HEK293 (cell line): ENCODE data around the gene EPAS1.

ENCODE experiments used
- CTCF ChIA-PET: fragments of 350-600 bp; formaldehyde crosslinking; extraction: SDS; loops from one replicate; lab custom pipeline; 2021; ENCODE audit warnings: antibody characterized with exemption; lab: Yijun Ruan, JAX
- POLR2A ChIA-PET: fragments of 300-600 bp; formaldehyde crosslinking; extraction: SDS; loops from one replicate; lab custom pipeline; 2020; ENCODE audit warnings: antibody characterized with exemption, inconsistent platforms; lab: Yijun Ruan, JAX
- H3K27ac ChIP-seq: fragments of 200-500 bp; sonication (Bioruptor generic); 2 replicates; pipeline ENCODE4 v1.5.1; 2014; ENCODE audit warnings: low read depth, low read length, control low read depth, inconsistent platforms; ENCODE audit errors: extremely low read depth
- H3K36me3 ChIP-seq, 2 experiments: fragments of 200-500 bp in 1 of 2; sonication (Bioruptor generic) in 1 of 2; 1 replicate in 1 of 2; 2 replicates in 1 of 2; pipeline ENCODE4 v1.5.1; 2014 to 2017; ENCODE audit warnings: inconsistent platforms in 2 of 2, low read length in 2 of 2; ENCODE audit not compliant: control insufficient read depth in 2 of 2, insufficient read depth in 1 of 2
- H3K4me1 ChIP-seq: fragments of 200-500 bp; sonication (Bioruptor generic); 2 replicates; pipeline ENCODE4 v1.5.1; 2014; ENCODE audit warnings: mild to moderate bottlenecking, low read length, inconsistent platforms; ENCODE audit not compliant: control insufficient read depth, insufficient read depth
- H3K4me3 ChIP-seq: 2 replicates; pipeline ENCODE4 v1.5.1; 2011; ENCODE audit warnings: low read depth, mild to moderate bottlenecking, control low read depth, low read length, moderate library complexity
- H3K9me3 ChIP-seq: fragments of 200-500 bp; sonication (Bioruptor generic); 2 replicates; pipeline ENCODE4 v1.5.1; 2014; ENCODE audit warnings: low read depth, low read length, inconsistent platforms; ENCODE audit not compliant: control insufficient read depth, insufficient read depth
- HOXC10 ChIP-seq: sonication (generic); formaldehyde crosslinking; IDR thresholded peaks from 2 replicates; pipeline ENCODE4 v1.8.1; 2023; ENCODE audit warnings: mild to moderate bottlenecking, missing genetic modification reagents
- PRDM2 ChIP-seq: fragments of 450-650 bp; formaldehyde crosslinking; IDR thresholded peaks from 2 replicates; pipeline ENCODE4 v1.5.1; 2016; ENCODE audit warnings: missing biosample characterization, missing genetic modification characterization, borderline replicate concordance
- RBAK ChIP-seq: fragments of 450-650 bp; formaldehyde crosslinking; IDR thresholded peaks from 2 replicates; pipeline ENCODE4 v1.5.1; 2016; ENCODE audit warnings: missing biosample characterization, missing genetic modification characterization
- YY2 ChIP-seq: fragments of 450-650 bp; formaldehyde crosslinking; IDR thresholded peaks from 2 replicates; pipeline ENCODE4 v1.5.1; 2016; ENCODE audit warnings: missing biosample characterization, missing genetic modification characterization
- ZBTB10 ChIP-seq: fragments of 450-650 bp; formaldehyde crosslinking; IDR thresholded peaks from 2 replicates; pipeline ENCODE4 v1.5.1; 2016; ENCODE audit warnings: missing biosample characterization, missing genetic modification characterization
- ZBTB8A ChIP-seq: fragments of 450-650 bp; formaldehyde crosslinking; IDR thresholded peaks from 2 replicates; pipeline ENCODE4 v1.5.1; 2016; ENCODE audit warnings: missing biosample characterization, missing genetic modification characterization
- ZNF112 ChIP-seq: fragments of 450-650 bp; formaldehyde crosslinking; IDR thresholded peaks from 2 replicates; pipeline ENCODE4 v1.5.0; 2017; ENCODE audit warnings: missing biosample characterization, missing genetic modification characterization
- ZNF174 ChIP-seq: fragments of 450-650 bp; formaldehyde crosslinking; IDR thresholded peaks from 2 replicates; pipeline ENCODE4 v1.5.0; 2017; ENCODE audit warnings: missing biosample characterization, mild to moderate bottlenecking, missing genetic modification characterization
- ZNF239 ChIP-seq: fragments of 450-650 bp; formaldehyde crosslinking; IDR thresholded peaks from 2 replicates; pipeline ENCODE4 v1.5.1; 2016; ENCODE audit warnings: missing biosample characterization, missing genetic modification characterization
- ZNF26 ChIP-seq: fragments of 450-650 bp; formaldehyde crosslinking; IDR thresholded peaks from 2 replicates; pipeline ENCODE4 v1.5.1; 2016; ENCODE audit warnings: missing biosample characterization, missing genetic modification characterization
- ZNF513 ChIP-seq: fragments of 450-650 bp; IDR thresholded peaks from 2 replicates; pipeline ENCODE4 v1.5.1; 2018; ENCODE audit warnings: missing biosample characterization, missing genetic modification characterization
- ZNF670 ChIP-seq: fragments of 450-650 bp; formaldehyde crosslinking; IDR thresholded peaks from 2 replicates; pipeline ENCODE4 v1.5.1; 2016; ENCODE audit warnings: missing biosample characterization, missing genetic modification characterization, low read depth
- ZNF692 ChIP-seq: fragments of 450-650 bp; formaldehyde crosslinking; IDR thresholded peaks from 2 replicates; pipeline ENCODE4 v1.5.1; 2016; ENCODE audit warnings: missing biosample characterization, missing genetic modification characterization

Gene EPAS1

GRCh38 chr2:46332686-46333281 lies 35.6 kb downstream of the EPAS1 start:
- Histone ChIP-seq H3K4me3 (no peak overlapping the region), H3K9me3 (no peaks in the 10 kb centered on the region), H3K4me1 (peaks cover 9% of the 10 kb centered on the region), H3K27ac (no peak overlapping the region), H3K36me3 (no peaks in the 10 kb centered on the region)
- ChIA-PET CTCF (no interaction called here), POLR2A (no interaction called here)
- TF ChIP-seq ZBTB10 (tag by site-specific recombination) = no peak
- no peak for TF ChIP-seq YY2
- no peak for TF ChIP-seq RBAK (tag by site-specific recombination)
- TF ChIP-seq ZBTB8A = no peak
- no peak for TF ChIP-seq ZNF692 (tag by site-specific recombination)
- TF ChIP-seq ZNF174 (tag by site-specific recombination) = no peak
- no peak for TF ChIP-seq HOXC10
- no peak for TF ChIP-seq ZNF26
- no peak for TF ChIP-seq ZNF513 (tag by site-specific recombination)
- no peak for TF ChIP-seq ZNF670
- no peak for TF ChIP-seq ZNF112 (tag by site-specific recombination)
- TF ChIP-seq ZNF239 (tag by site-specific recombination) = no peak
- TF ChIP-seq PRDM2 = no peak
